ENCODE data around the gene ZDHHC22. TPM values are rescaled to one million over a fixed set of nuclear protein-coding genes. Genes with fewer than 3 reads are reported as not detected.

ZDHHC22 gene
- polyA plus RNA-seq, 3 donors: not detected

- Mint-ChIP-seq H3K36me3 (peaks cover 62 to 69% of the 10 kb centered on the region in 2 donors), H3K27ac (peak overlapping the region in 2 of 7 donors; percentile 31), H3K4me1 (no peaks in the 10 kb centered on the region), H3K9me3 (no peaks in the 10 kb centered on the region), H3K4me3 (peak overlapping the region in 1 of 2 donors; percentile 31), H3K27me3 (ENCODE audit: low read depth in 3 of 3) (no peaks in the 10 kb centered on the region)
- no peaks in the 10 kb centered on the region for H3K9me3 ChIP-seq (replicated peaks in 1 of 2; ENCODE audit: control insufficient read depth in 1 of 2, insufficient read depth in 1 of 2, low read length in 2 of 2)
- no peak for TF ChIP-seq CTCF (IDR thresholded peaks at IDR 0.05)
- H3K27ac ChIP-seq (ENCODE audit: low read depth in 1 of 2, low read length in 2 of 2): no peak overlapping the region
- no peaks in the 10 kb centered on the region for H3K27me3 ChIP-seq (ENCODE audit: control insufficient read depth in 2 of 2, insufficient read depth in 2 of 2, low read length in 2 of 2)
- no peaks in the 10 kb centered on the region for H3K4me1 ChIP-seq (ENCODE audit: control insufficient read depth in 1 of 2, insufficient read depth in 2 of 2, low read length in 2 of 2)
- DNase-seq: no peak
- intact Hi-C loops (cut with micrococcal nuclease): no loop called here
- H3K36me3 ChIP-seq (replicated peaks in 1 of 2; ENCODE audit: control insufficient read depth in 1 of 2, insufficient read depth in 2 of 2, low read length in 2 of 2): peaks cover 49 to 84% of the 10 kb centered on the region in 2 donors
- H4K20me1 ChIP-seq (ENCODE audit: insufficient read depth, low read length): no peaks in the 10 kb centered on the region
- H3K79me2 ChIP-seq (ENCODE audit: insufficient read depth, low read length): no peaks in the 10 kb centered on the region
- 92% methylated on average over 7 of the region's 11 CpGs for WGBS (ENCODE audit: insufficient coverage)
- no peak overlapping the region for H2AFZ ChIP-seq (ENCODE audit: insufficient read depth, low read depth, low read length, poor library complexity, severe bottlenecking)
- H3K9ac ChIP-seq (ENCODE audit: insufficient read depth, low read length, poor library complexity, severe bottlenecking): no peak overlapping the region
- no peak overlapping the region for H3K4me3 ChIP-seq (replicated peaks in 1 of 3; ENCODE audit: low read depth in 2 of 3, low read length in 3 of 3)
- H3K4me2 ChIP-seq (replicated peaks; ENCODE audit: extremely low read depth, low read length, poor library complexity, severe bottlenecking): no peak overlapping the region
Measured at GRCh38 chr14:77113644-77114043, 27.9 kb downstream of the ZDHHC22 start.

- peaks cover 70 to 86% of the 10 kb centered on the region in 2 donors for H3K36me3 Mint-ChIP-seq
- no peaks in the 10 kb centered on the region for H3K79me2 ChIP-seq (ENCODE audit: insufficient read depth, low read length)
Measured at GRCh38 chr14:77111021-77111420, 30.6 kb downstream of the ZDHHC22 start.

More at GRCh38 chr14:77111021-77111420, 30.6 kb downstream of the ZDHHC22 start:
- Mint-ChIP-seq H3K4me3 (no peak overlapping the region), H3K9me3 (no peaks in the 10 kb centered on the region), H3K27me3 (ENCODE audit: low read depth in 3 of 3) (no peaks in the 10 kb centered on the region), H3K27ac (peak overlapping the region in 1 of 7 donors; percentile 20), H3K4me1 (no peaks in the 10 kb centered on the region)
- H4K20me1 ChIP-seq (ENCODE audit: insufficient read depth, low read length): no peaks in the 10 kb centered on the region
- no peak overlapping the region for H3K9ac ChIP-seq (ENCODE audit: insufficient read depth, low read length, poor library complexity, severe bottlenecking)
- H3K9me3 ChIP-seq (replicated peaks in 1 of 2; ENCODE audit: control insufficient read depth in 1 of 2, insufficient read depth in 1 of 2, low read length in 2 of 2): no peaks in the 10 kb centered on the region
- no peak overlapping the region for H3K27ac ChIP-seq (ENCODE audit: low read depth in 1 of 2, low read length in 2 of 2)
- H3K4me1 ChIP-seq (ENCODE audit: control insufficient read depth in 1 of 2, insufficient read depth in 2 of 2, low read length in 2 of 2): no peaks in the 10 kb centered on the region
- no peak overlapping the region for H3K4me3 ChIP-seq (replicated peaks in 1 of 3; ENCODE audit: low read depth in 2 of 3, low read length in 3 of 3)
- H2AFZ ChIP-seq (ENCODE audit: insufficient read depth, low read depth, low read length, poor library complexity, severe bottlenecking): no peak overlapping the region
- H3K27me3 ChIP-seq (ENCODE audit: control insufficient read depth in 2 of 2, insufficient read depth in 2 of 2, low read length in 2 of 2): no peaks in the 10 kb centered on the region
- H3K36me3 ChIP-seq (replicated peaks in 1 of 2; ENCODE audit: control insufficient read depth in 1 of 2, insufficient read depth in 2 of 2, low read length in 2 of 2): peaks cover 62 to 95% of the 10 kb centered on the region in 2 donors
- 100% methylated on average over 2 of the region's 5 CpGs for WGBS (ENCODE audit: insufficient coverage)
- intact Hi-C loops (cut with micrococcal nuclease): no loop called here
- no peak for DNase-seq
- no peak for TF ChIP-seq CTCF (IDR thresholded peaks at IDR 0.05)
- H3K4me2 ChIP-seq (replicated peaks; ENCODE audit: extremely low read depth, low read length, poor library complexity, severe bottlenecking): no peak overlapping the region

Measured in CD14-positive monocyte (primary cell).